PC-3 (cell line): Measurements from ENCODE around the gene TBC1D5. TPM values are rescaled to one million over a fixed set of nuclear protein-coding genes. Genes with fewer than 3 reads are reported as not detected.

ENCODE experiments used
- ATAC-seq: fragments of 200-7000 bp; cut with Tn5 transposase; 2 replicates; pipeline ENCODE4 v1.9.1; 2020; ENCODE audit warnings: mild to moderate bottlenecking, moderate library complexity
- BruUV-seq: library from RNA; stranded (reverse); fragments of 400-500 nt; replicated peaks from 2 replicates; lab custom pipeline; 2021; lab: Mats Ljungman, UMichigan
- CTCF ChIA-PET: fragments of 300-600 bp; sonication (Branson Sonifier 250); formaldehyde crosslinking; loops from one replicate; lab custom pipeline; 2022; ENCODE audit warnings: antibody characterized with exemption; lab: Charles Lee
- POLR2A ChIA-PET: fragments of 300-600 bp; sonication (Branson Sonifier 250); formaldehyde crosslinking; loops from one replicate; lab custom pipeline; 2022; ENCODE audit warnings: antibody characterized with exemption; ENCODE audit not compliant: unreplicated experiment; lab: Charles Lee
- DNase-seq: peaks from one replicate; pipeline ENCODE4 v3.0.0-alpha.2; 2015
- H2AFZ ChIP-seq: fragments of 300-600 bp; sonication (generic); 2 replicates; pipeline ENCODE4 v1.6.0; 2016; ENCODE audit warnings: antibody characterized with exemption, low read length
- H3F3A ChIP-seq: fragments of 300-600 bp; sonication (generic); one replicate; pipeline ENCODE4 v1.6.0; 2017; ENCODE audit warnings: antibody characterized with exemption, low read length, control low read depth, mild to moderate bottlenecking; ENCODE audit not compliant: unreplicated experiment
- H3K27ac ChIP-seq: fragments of 300-600 bp; sonication (generic); 2 replicates; pipeline ENCODE4 v1.5.1; 2016; ENCODE audit warnings: mild to moderate bottlenecking, low read length
- H3K27me3 ChIP-seq: fragments of 300-600 bp; sonication (generic); 2 replicates; pipeline ENCODE4 v1.6.1; 2016; ENCODE audit warnings: low read length, mixed read lengths
- H3K36me3 ChIP-seq: fragments of 300-600 bp; sonication (generic); 2 replicates; pipeline ENCODE4 v1.6.1; 2016; ENCODE audit warnings: low read depth, mixed run types, low read length, mixed read lengths
- H3K4me1 ChIP-seq: fragments of 300-600 bp; sonication (generic); 2 replicates; pipeline ENCODE4 v1.5.1; 2016; ENCODE audit warnings: low read length; ENCODE audit not compliant: insufficient read depth
- H3K4me2 ChIP-seq: fragments of 300-600 bp; sonication (generic); 2 replicates; pipeline ENCODE4 v1.6.0; 2016; ENCODE audit warnings: low read length
- H3K4me3 ChIP-seq: fragments of 300-600 bp; sonication (generic); 2 replicates; pipeline ENCODE4 v1.5.1; 2016; ENCODE audit warnings: mild to moderate bottlenecking, low read length, mixed read lengths
- H3K79me2 ChIP-seq: fragments of 300-600 bp; sonication (generic); 2 replicates; pipeline ENCODE4 v1.6.1; 2017; ENCODE audit warnings: low read length, mixed read lengths
- H3K9ac ChIP-seq: fragments of 300-600 bp; sonication (generic); 2 replicates; pipeline ENCODE4 v1.6.0; 2016; ENCODE audit warnings: mild to moderate bottlenecking, low read length
- H3K9me2 ChIP-seq: fragments of 300-600 bp; sonication (generic); replicated peaks from 2 replicates; pipeline ENCODE4 v1.6.1; 2016; ENCODE audit warnings: mixed run types, low read length, mixed read lengths
- H3K9me3 ChIP-seq: fragments of 300-600 bp; sonication (generic); 2 replicates; pipeline ENCODE4 v1.6.1; 2016; ENCODE audit warnings: low read length, mixed read lengths
- H4K20me1 ChIP-seq: fragments of 300-600 bp; sonication (generic); 2 replicates; pipeline ENCODE4 v1.6.1; 2016; ENCODE audit warnings: low read length, mixed read lengths
- EZH2 ChIP-seq: fragments of 300-600 bp; sonication (generic); IDR thresholded peaks from one replicate; pipeline ENCODE4 v1.6.1; 2017; ENCODE audit warnings: antibody characterized with exemption, mild to moderate bottlenecking, low read length; ENCODE audit not compliant: unreplicated experiment
- EZH2phosphoT487 ChIP-seq: fragments of 300-600 bp; sonication (generic); IDR thresholded peaks from 2 replicates; pipeline ENCODE4 v1.6.1; 2018; ENCODE audit warnings: mild to moderate bottlenecking, antibody characterized with exemption, low read length, borderline replicate concordance
- intact Hi-C: fragments of 100-400 bp; cut with micrococcal nuclease; formaldehyde crosslinking; loops from 2 replicates; pipeline ENCODE4 v1.9.0; 2023
- total RNA-seq: library from RNA; depleted of rRNA; stranded (reverse); fragments of >200 nt; gene quantifications from 2 replicates; pipeline ENCODE4 v1.2.3, GENCODE V29; 2014
- TF ChIP-seq, protein P1 (sequence below): fragments of 300-600 bp; sonication (generic); conservative IDR thresholded peaks from 2 replicates; pipeline ENCODE4 v1.5.1; 2017; ENCODE audit warnings: antibody characterized with exemption, low read depth, mild to moderate bottlenecking, low read length

The TBC1D5 gene
- total RNA-seq, 1 experiment from 2014 or later, result 54.5 TPM

- no peak overlapping the region for H3K27ac ChIP-seq
- no peaks in the 10 kb centered on the region for H3K9me2 ChIP-seq
- no peak overlapping the region for H3K9ac ChIP-seq
- no peak for DNase-seq
- ChIA-PET POLR2A (no interaction called here), CTCF (no interaction called here)
- intact Hi-C loops, result no loop called here
- H3K9me3 ChIP-seq, result no peaks in the 10 kb centered on the region
- no peaks in the 10 kb centered on the region for H3K4me1 ChIP-seq
- BruUV-seq, result no TSS peak
- H3K27me3 ChIP-seq, result no peaks in the 10 kb centered on the region
- H3K4me3 ChIP-seq, result no peak overlapping the region
- H3K36me3 ChIP-seq, result no peaks in the 10 kb centered on the region
- TF ChIP-seq EZH2phosphoT487 (no peak), EZH2 (no peak)
- TF ChIP-seq, protein P1, sequence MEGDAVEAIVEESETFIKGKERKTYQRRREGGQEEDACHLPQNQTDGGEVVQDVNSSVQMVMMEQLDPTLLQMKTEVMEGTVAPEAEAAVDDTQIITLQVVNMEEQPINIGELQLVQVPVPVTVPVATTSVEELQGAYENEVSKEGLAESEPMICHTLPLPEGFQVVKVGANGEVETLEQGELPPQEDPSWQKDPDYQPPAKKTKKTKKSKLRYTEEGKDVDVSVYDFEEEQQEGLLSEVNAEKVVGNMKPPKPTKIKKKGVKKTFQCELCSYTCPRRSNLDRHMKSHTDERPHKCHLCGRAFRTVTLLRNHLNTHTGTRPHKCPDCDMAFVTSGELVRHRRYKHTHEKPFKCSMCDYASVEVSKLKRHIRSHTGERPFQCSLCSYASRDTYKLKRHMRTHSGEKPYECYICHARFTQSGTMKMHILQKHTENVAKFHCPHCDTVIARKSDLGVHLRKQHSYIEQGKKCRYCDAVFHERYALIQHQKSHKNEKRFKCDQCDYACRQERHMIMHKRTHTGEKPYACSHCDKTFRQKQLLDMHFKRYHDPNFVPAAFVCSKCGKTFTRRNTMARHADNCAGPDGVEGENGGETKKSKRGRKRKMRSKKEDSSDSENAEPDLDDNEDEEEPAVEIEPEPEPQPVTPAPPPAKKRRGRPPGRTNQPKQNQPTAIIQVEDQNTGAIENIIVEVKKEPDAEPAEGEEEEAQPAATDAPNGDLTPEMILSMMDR, result no peak
- no peaks in the 10 kb centered on the region for H4K20me1 ChIP-seq
- H2AFZ ChIP-seq, result no peak overlapping the region
- ATAC-seq, result no peak
- H3K79me2 ChIP-seq, result no peaks in the 10 kb centered on the region
- no peak overlapping the region for H3K4me2 ChIP-seq
- H3F3A ChIP-seq, result no peaks in the 10 kb centered on the region
Measured at GRCh38 chr3:17340261-17340660, 402.2 kb downstream of the TBC1D5 start.

- H3K4me1 ChIP-seq, result no peaks in the 10 kb centered on the region
- no TSS peak for BruUV-seq
- H3K27me3 ChIP-seq, result no peaks in the 10 kb centered on the region
- no peaks in the 10 kb centered on the region for H3K79me2 ChIP-seq
- H2AFZ ChIP-seq, result no peak overlapping the region
- H3K27ac ChIP-seq, result no peak overlapping the region
- DNase-seq (no peak), ATAC-seq (no peak)
- no peaks in the 10 kb centered on the region for H3F3A ChIP-seq
- ChIA-PET CTCF (no interaction called here), POLR2A (no interaction called here)
- no peaks in the 10 kb centered on the region for H3K36me3 ChIP-seq
- no peak for TF ChIP-seq EZH2phosphoT487
- TF ChIP-seq, protein P1, result no peak
- TF ChIP-seq EZH2, result no peak
- H3K4me3 ChIP-seq, result no peak overlapping the region
- intact Hi-C loops, result no loop called here
- no peak overlapping the region for H3K4me2 ChIP-seq
- H4K20me1 ChIP-seq, result no peaks in the 10 kb centered on the region
- no peaks in the 10 kb centered on the region for H3K9me2 ChIP-seq
- no peaks in the 10 kb centered on the region for H3K9me3 ChIP-seq
- H3K9ac ChIP-seq, result no peak overlapping the region
Measured at GRCh38 chr3:17339132-17339575, 403.3 kb downstream of the TBC1D5 start.

GRCh38 chr3:17336291-17336690 is 406.1 kb downstream of the TBC1D5 start:
- H3K9me3 ChIP-seq, result no peaks in the 10 kb centered on the region
- TF ChIP-seq EZH2phosphoT487, result no peak
- TF ChIP-seq, protein P1, result no peak
- H3F3A ChIP-seq, result no peaks in the 10 kb centered on the region
- no peak overlapping the region for H3K4me3 ChIP-seq
- H3K79me2 ChIP-seq, result no peaks in the 10 kb centered on the region
- no peak overlapping the region for H2AFZ ChIP-seq
- H3K9me2 ChIP-seq, result no peaks in the 10 kb centered on the region
- H4K20me1 ChIP-seq, result no peaks in the 10 kb centered on the region
- DNase-seq, result no peak
- H3K9ac ChIP-seq, result no peak overlapping the region
- no TSS peak for BruUV-seq
- POLR2A ChIA-PET, result no interaction called here
- no peaks in the 10 kb centered on the region for H3K4me1 ChIP-seq
- no peak overlapping the region for H3K27ac ChIP-seq
- CTCF ChIA-PET, result no interaction called here
- intact Hi-C loops, result no loop called here
- no peaks in the 10 kb centered on the region for H3K36me3 ChIP-seq
- H3K4me2 ChIP-seq, result no peak overlapping the region
- ATAC-seq, result no peak
- H3K27me3 ChIP-seq, result no peaks in the 10 kb centered on the region
